ENCODE measurements around the gene PRRC2A. TPM values are rescaled to one million over a fixed set of nuclear protein-coding genes. Genes with fewer than 3 reads are reported as not detected.

Gene PRRC2A
- total and polyA plus RNA-seq, 7 experiments from 2014 or later, result 3.9 to 238 (median 223) TPM

- peak overlapping the region in 2 of 9 donors; percentile 41 to 45 for H3K27ac Mint-ChIP-seq
- ChIA-PET CTCF (interaction anchor here (0.7 to 2.4 kb wide), 3 partner anchors 11 to 742 kb away, joined by 3 to 15 read pairs (median 4); no protein-coding TSS in a partner anchor), POLR2A (interaction anchor here (0.6 to 66.4 kb wide), 5 partner anchors 20 to 229 kb away, joined by 3 to 3078 read pairs (median 3); partner anchors contain the start of genes ATP6V1G2, BAG6, DDX39B and LST1)
- Histone ChIP-seq H3K9me3 (ENCODE audit: control insufficient read depth in 2 of 3, low read length in 3 of 3) (no peaks in the 10 kb centered on the region), H3K36me3 (ENCODE audit: control insufficient read depth in 2 of 3, insufficient read depth in 3 of 3, low read length in 3 of 3) (no peaks in the 10 kb centered on the region), H3K4me3 (ENCODE audit: low read length) (no peak overlapping the region), H3K27me3 (ENCODE audit: control insufficient read depth in 2 of 2, insufficient read depth in 2 of 2, low read length in 2 of 2) (no peaks in the 10 kb centered on the region), H3K27ac (ENCODE audit: low read depth, low read length) (no peak overlapping the region), H3K4me1 (ENCODE audit: control insufficient read depth in 2 of 2, insufficient read depth in 2 of 2, low read length in 2 of 2) (peaks cover 0 to under 1% of the 10 kb centered on the region in 2 donors)
- no peaks in the 10 kb centered on the region for H3K36me3 Mint-ChIP-seq
- intact Hi-C loops (cut with micrococcal nuclease), result no loop called here
- H3K4me3 Mint-ChIP-seq, result no peak overlapping the region
- peaks cover 0 to 3% (median 0%) of the 10 kb centered on the region in 5 donors for H3K27me3 Mint-ChIP-seq
- H3K4me1 Mint-ChIP-seq, result peaks cover 4 to 14% (median 8%) of the 10 kb centered on the region in 7 donors
- H3K9me3 Mint-ChIP-seq, result no peaks in the 10 kb centered on the region
- no peak for ATAC-seq
- DNase-seq, result no peak
Measured at GRCh38 chr6:31609519-31610406, 10.8 kb upstream of the PRRC2A start.

GRCh38 chr6:31610968-31611367, 9.5 kb upstream of the PRRC2A start:
- ChIA-PET CTCF (interaction anchor here (2.4 kb wide), 1 partner anchor 12 kb away, joined by 15 read pairs; no protein-coding TSS in a partner anchor), POLR2A (interaction anchor here (0.6 to 66.4 kb wide), 3 partner anchors 12 to 208 kb away, joined by 3 to 3078 read pairs (median 4); partner anchors contain the start of genes ATP6V1G2, DDX39B, LST1 and LTA)
- Histone ChIP-seq H3K4me3 (ENCODE audit: low read length) (no peak overlapping the region), H3K27me3 (ENCODE audit: control insufficient read depth in 2 of 2, insufficient read depth in 2 of 2, low read length in 2 of 2) (no peaks in the 10 kb centered on the region), H3K27ac (ENCODE audit: low read depth, low read length) (no peak overlapping the region), H3K4me1 (ENCODE audit: control insufficient read depth in 2 of 2, insufficient read depth in 2 of 2, low read length in 2 of 2) (peaks cover 0 to 13% of the 10 kb centered on the region in 2 donors), H3K36me3 (ENCODE audit: control insufficient read depth in 2 of 3, insufficient read depth in 3 of 3, low read length in 3 of 3) (no peaks in the 10 kb centered on the region), H3K9me3 (ENCODE audit: control insufficient read depth in 2 of 3, low read length in 3 of 3) (no peaks in the 10 kb centered on the region)
- DNase-seq, result no peak
- peaks cover 0 to 3% (median 0%) of the 10 kb centered on the region in 5 donors for H3K27me3 Mint-ChIP-seq
- H3K4me1 Mint-ChIP-seq, result peaks cover 13 to 26% (median 20%) of the 10 kb centered on the region in 7 donors
- H3K36me3 Mint-ChIP-seq, result no peaks in the 10 kb centered on the region
- ATAC-seq, result no peak
- H3K9me3 Mint-ChIP-seq, result peaks cover 0 to under 1% (median 0%) of the 10 kb centered on the region in 11 donors
- H3K4me3 Mint-ChIP-seq, result no peak overlapping the region
- peak overlapping the region in 1 of 9 donors; percentile 14 for H3K27ac Mint-ChIP-seq
- intact Hi-C loops (cut with micrococcal nuclease), result no loop called here

GRCh38 chr6:31614075-31614619, 6.4 kb upstream of the PRRC2A start:
- no peaks in the 10 kb centered on the region for H3K27me3 ChIP-seq (ENCODE audit: control insufficient read depth in 2 of 2, insufficient read depth in 2 of 2, low read length in 2 of 2)
- intact Hi-C loops (cut with micrococcal nuclease), result no loop called here
- DNase-seq, result no peak
- ChIA-PET POLR2A (interaction anchor here (0.9 to 66.4 kb wide), 2 partner anchors 35 to 50 kb away, joined by 3 to 3078 read pairs; partner anchors contain the start of genes ATP6V1G2, DDX39B, LST1 and LTA), CTCF (interaction anchor here (0.8 kb wide), 1 partner anchor 16 kb away, joined by 3 read pairs; no protein-coding TSS in a partner anchor)
- H3K27ac Mint-ChIP-seq, result peak overlapping the region in 4 of 9 donors; percentile 48 to 93 (median 90)
- no peaks in the 10 kb centered on the region for H3K9me3 ChIP-seq (ENCODE audit: control insufficient read depth in 2 of 3, low read length in 3 of 3)
- peaks cover 0 to 3% (median 0%) of the 10 kb centered on the region in 5 donors for H3K27me3 Mint-ChIP-seq
- H3K36me3 ChIP-seq (ENCODE audit: control insufficient read depth in 2 of 3, insufficient read depth in 3 of 3, low read length in 3 of 3), result no peaks in the 10 kb centered on the region
- peak overlapping the region in 1 of 10 donors; percentile 6 for H3K4me3 Mint-ChIP-seq
- H3K4me1 ChIP-seq (ENCODE audit: control insufficient read depth in 2 of 2, insufficient read depth in 2 of 2, low read length in 2 of 2), result peaks cover 0 to 23% of the 10 kb centered on the region in 2 donors
- H3K36me3 Mint-ChIP-seq, result peaks cover 0 to 9% (median 0%) of the 10 kb centered on the region in 5 donors
- H3K4me3 ChIP-seq (ENCODE audit: low read length), result no peak overlapping the region
- peak; percentile 49 for ATAC-seq
- H3K4me1 Mint-ChIP-seq, result peaks cover 23 to 43% (median 36%) of the 10 kb centered on the region in 7 donors
- peaks cover 0 to 1% (median 0%) of the 10 kb centered on the region in 11 donors for H3K9me3 Mint-ChIP-seq
- no peak overlapping the region for H3K27ac ChIP-seq (ENCODE audit: low read depth, low read length)

GRCh38 chr6:31614684-31615578, 5.6 kb upstream of the PRRC2A start, which contains the start of gene AIF1:
TSS of gene AIF1 (plus strand) at chr6:31615234. CDS start at chr6:31615330, 96 bp downstream.
- peaks cover 0 to 1% (median 0%) of the 10 kb centered on the region in 11 donors for H3K9me3 Mint-ChIP-seq
- Histone ChIP-seq H3K27ac (ENCODE audit: low read depth, low read length) (peak within 1 kb of the TSS; percentile 70), H3K36me3 (ENCODE audit: control insufficient read depth in 2 of 3, insufficient read depth in 3 of 3, low read length in 3 of 3) (no peaks in the 10 kb centered on the region), H3K9me3 (ENCODE audit: control insufficient read depth in 2 of 3, low read length in 3 of 3) (no peaks in the 10 kb centered on the region), H3K27me3 (ENCODE audit: control insufficient read depth in 2 of 2, insufficient read depth in 2 of 2, low read length in 2 of 2) (no peaks in the 10 kb centered on the region), H3K4me3 (ENCODE audit: low read length) (peak within 1 kb of the TSS; percentile 59), H3K4me1 (ENCODE audit: control insufficient read depth in 2 of 2, insufficient read depth in 2 of 2, low read length in 2 of 2) (peaks cover 3 to 26% of the 10 kb centered on the region in 2 donors)
- ATAC-seq, result no peak
- H3K27ac Mint-ChIP-seq, result peak within 1 kb of the TSS; percentile 79 to 94 (median 90)
- POLR2A ChIA-PET, result interaction anchor here (0.5 to 66.4 kb wide), 6 partner anchors 12 to 112 kb away, joined by 3 to 3078 read pairs (median 10); partner anchors contain the start of genes ATP6V1G2, BAG6, DDX39B and LST1
- DNase-seq, result no peak
- H3K36me3 Mint-ChIP-seq, result peaks cover 0 to 12% (median 0%) of the 10 kb centered on the region in 5 donors
- peaks cover 0 to 3% (median 0%) of the 10 kb centered on the region in 5 donors for H3K27me3 Mint-ChIP-seq
- CTCF ChIA-PET, result interaction anchor here (3.3 kb wide), 1 partner anchor 18 kb away, joined by 26 read pairs; no protein-coding TSS in a partner anchor
- H3K4me3 Mint-ChIP-seq, result peak within 1 kb of the TSS; percentile 77 to 91 (median 86)
- intact Hi-C loops (cut with micrococcal nuclease), result no loop called here
- H3K4me1 Mint-ChIP-seq, result peaks cover 23 to 49% (median 42%) of the 10 kb centered on the region in 7 donors

GRCh38 chr6:31615748-31616147, 4.8 kb upstream of the PRRC2A start:
- Mint-ChIP-seq H3K4me3 (peak overlapping the region; percentile 77 to 91 (median 86)), H3K27me3 (peaks cover 0 to 3% (median 0%) of the 10 kb centered on the region in 5 donors), H3K36me3 (peaks cover 0 to 12% (median 0%) of the 10 kb centered on the region in 5 donors), H3K27ac (peak overlapping the region; percentile 79 to 94 (median 90)), H3K4me1 (peaks cover 23 to 54% (median 46%) of the 10 kb centered on the region in 7 donors), H3K9me3 (peaks cover 0 to 1% (median 0%) of the 10 kb centered on the region in 11 donors)
- intact Hi-C loops (cut with micrococcal nuclease), result no loop called here
- no peaks in the 10 kb centered on the region for H3K36me3 ChIP-seq (ENCODE audit: control insufficient read depth in 2 of 3, insufficient read depth in 3 of 3, low read length in 3 of 3)
- H3K4me1 ChIP-seq (ENCODE audit: control insufficient read depth in 2 of 2, insufficient read depth in 2 of 2, low read length in 2 of 2), result peaks cover 3 to 26% of the 10 kb centered on the region in 2 donors
- H3K27me3 ChIP-seq (ENCODE audit: control insufficient read depth in 2 of 2, insufficient read depth in 2 of 2, low read length in 2 of 2), result no peaks in the 10 kb centered on the region
- peak overlapping the region; percentile 59 for H3K4me3 ChIP-seq (ENCODE audit: low read length)
- no peaks in the 10 kb centered on the region for H3K9me3 ChIP-seq (ENCODE audit: control insufficient read depth in 2 of 3, low read length in 3 of 3)
- CTCF ChIA-PET, result interaction anchor here (1.1 to 3.3 kb wide), 3 partner anchors 19 to 74 kb away, joined by 3 to 26 read pairs (median 3); partner anchors contain the start of gene DDX39B
- POLR2A ChIA-PET, result interaction anchor here (1.2 to 66.4 kb wide), 6 partner anchors 13 to 52 kb away, joined by 3 to 3078 read pairs (median 12); partner anchors contain the start of genes ATP6V1G2, BAG6, DDX39B and GPANK1
- DNase-seq (peak in 8 of 9 donors; percentile 36 to 55 (median 46)), ATAC-seq (no peak)
- peak overlapping the region; percentile 70 for H3K27ac ChIP-seq (ENCODE audit: low read depth, low read length)

Measured in naive thymus-derived CD4-positive, alpha-beta T cell (primary cell).